Sigmoid colon (tissue), 7 donors: ENCODE results near the gene NOC2L. TPM values are rescaled to one million over a fixed set of nuclear protein-coding genes. Genes with fewer than 3 reads are reported as not detected.

Source experiments
- DNase-seq: peaks from one replicate; pipeline ENCODE4 v3.0.0-alpha.2; 2019
- H3K27ac ChIP-seq, 4 donors: fragments of 200-600 bp; sonication (generic); one replicate each; pipeline ENCODE4 v1.5.1; 2016 to 2019; ENCODE audit warnings: mild to moderate bottlenecking in 1 of 4
- H3K27me3 ChIP-seq, 3 donors: fragments of 200-600 bp; sonication (generic); one replicate each; pipeline ENCODE4 v1.5.1; 2019; ENCODE audit warnings: mild to moderate bottlenecking in 1 of 3
- H3K36me3 ChIP-seq, 4 donors: fragments of 200-600 bp; sonication (generic); one replicate each; pipeline ENCODE4 v1.5.1; 2016 to 2019
- H3K4me1 ChIP-seq, 4 donors: fragments of 200-600 bp; sonication (generic); one replicate each; pipeline ENCODE4 v1.5.1; 2017 to 2019
- H3K4me3 ChIP-seq, 4 donors: fragments of 200-600 bp; sonication (generic); one replicate each; pipeline ENCODE4 v1.5.1; 2017 to 2019; ENCODE audit warnings: mild to moderate bottlenecking in 2 of 4, moderate library complexity in 1 of 4
- H3K9me3 ChIP-seq, 4 donors: fragments of 200-600 bp in 3 of 4; sonication (generic) in 3 of 4; one replicate each; pipeline versions ENCODE4 v1.5.1 to v1.6.1; 2013 to 2019
- EP300 ChIP-seq, 4 donors: sonication (generic); formaldehyde crosslinking; IDR thresholded peaks; one replicate each; pipeline ENCODE4 v1.6.1; 2017; ENCODE audit warnings: antibody characterized with exemption in 4 of 4
- POLR2A ChIP-seq, 2 donors: fragments of 450-650 bp; IDR thresholded peaks; one replicate each; pipeline ENCODE4 v1.6.1; 2016; ENCODE audit warnings: antibody characterized with exemption in 2 of 2, mild to moderate bottlenecking in 2 of 2, moderate library complexity in 2 of 2
- POLR2AphosphoS5 ChIP-seq, 4 donors: sonication (generic); formaldehyde crosslinking; IDR thresholded peaks; one replicate each; pipeline ENCODE4 v1.6.1; 2017; ENCODE audit warnings: antibody characterized with exemption in 4 of 4
- WGBS, 2 donors: extraction: QIAGEN DNeasy Blood & Tissue Kit; methylation state at CpG; one replicate each; pipeline ENCODE4 v1.1.7; 2013; 5-methylcytosine and 5-hydroxymethylcytosine counted together
- intact Hi-C: fragments of 100-400 bp; cut with DNase I; formaldehyde crosslinking; loops from one replicate; pipeline ENCODE4 v1.15.1; 2023
- polyA plus RNA-seq, 3 donors: library from polyadenylated mRNA; stranded (reverse); fragments of 200-250 nt; gene quantifications; one replicate each; pipeline ENCODE4 v1.2.3, GENCODE V29; 2013
- total RNA-seq, 4 donors: library from RNA; depleted of rRNA; stranded (reverse); fragments of >200 nt; gene quantifications; one replicate each; pipeline ENCODE4 v1.1.0, GENCODE V29; 2016
- TF ChIP-seq, protein P1 (sequence below), 4 experiments: fragments of 450-650 bp in 3 of 4; fragments of 200-600 bp in 1 of 4; IDR thresholded peaks; one replicate each; pipeline ENCODE4 v1.5.1; 2016 to 2019; ENCODE audit warnings: antibody characterized with exemption in 4 of 4, mild to moderate bottlenecking in 3 of 4, moderate library complexity in 2 of 4
- donor health status: healthy with polysubstance abuse.
- donor health status: Bipolar disorder and iron deficiency.
- donor health status: healthy.

NOC2L gene
- total and polyA plus RNA-seq, 7 donors = 25.4 to 81.6 (median 27.1) TPM

DNA sequence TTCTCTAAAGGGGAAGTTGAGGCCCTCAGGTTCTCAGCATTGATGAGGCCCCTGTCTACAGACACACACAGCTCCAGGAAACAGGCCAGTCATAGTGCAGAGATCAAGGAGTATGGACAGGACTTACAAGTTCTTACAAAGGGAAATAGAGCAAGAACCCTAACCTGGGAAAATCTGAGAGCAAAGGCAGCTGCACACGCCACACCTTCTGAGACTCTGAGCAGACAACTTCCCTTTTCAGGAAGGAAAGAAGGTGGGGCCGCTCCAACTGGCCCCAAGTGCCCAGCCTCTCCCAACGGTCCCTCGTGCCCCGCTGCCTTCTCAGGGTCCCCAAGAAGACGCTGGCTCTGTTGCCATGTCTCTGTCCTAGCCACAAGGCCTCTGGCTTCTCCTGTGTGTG is 3.6 kb downstream of the NOC2L start:
- H3K4me3 ChIP-seq = no peak overlapping the region
- no peak overlapping the region for H3K27ac ChIP-seq
- DNase-seq = no peak
- TF ChIP-seq POLR2AphosphoS5 (IDR thresholded peaks at IDR 0.05) (no peak), EP300 (IDR thresholded peaks at IDR 0.05) (no peak), POLR2A (IDR thresholded peaks at IDR 0.05) (no peak)
- TF ChIP-seq, protein P1, sequence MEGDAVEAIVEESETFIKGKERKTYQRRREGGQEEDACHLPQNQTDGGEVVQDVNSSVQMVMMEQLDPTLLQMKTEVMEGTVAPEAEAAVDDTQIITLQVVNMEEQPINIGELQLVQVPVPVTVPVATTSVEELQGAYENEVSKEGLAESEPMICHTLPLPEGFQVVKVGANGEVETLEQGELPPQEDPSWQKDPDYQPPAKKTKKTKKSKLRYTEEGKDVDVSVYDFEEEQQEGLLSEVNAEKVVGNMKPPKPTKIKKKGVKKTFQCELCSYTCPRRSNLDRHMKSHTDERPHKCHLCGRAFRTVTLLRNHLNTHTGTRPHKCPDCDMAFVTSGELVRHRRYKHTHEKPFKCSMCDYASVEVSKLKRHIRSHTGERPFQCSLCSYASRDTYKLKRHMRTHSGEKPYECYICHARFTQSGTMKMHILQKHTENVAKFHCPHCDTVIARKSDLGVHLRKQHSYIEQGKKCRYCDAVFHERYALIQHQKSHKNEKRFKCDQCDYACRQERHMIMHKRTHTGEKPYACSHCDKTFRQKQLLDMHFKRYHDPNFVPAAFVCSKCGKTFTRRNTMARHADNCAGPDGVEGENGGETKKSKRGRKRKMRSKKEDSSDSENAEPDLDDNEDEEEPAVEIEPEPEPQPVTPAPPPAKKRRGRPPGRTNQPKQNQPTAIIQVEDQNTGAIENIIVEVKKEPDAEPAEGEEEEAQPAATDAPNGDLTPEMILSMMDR (IDR thresholded peaks at IDR 0.05) = no peak
- intact Hi-C loops = loop anchor here (5.0 kb wide), 1 partner anchor 48 kb away; no protein-coding TSS in a partner anchor
- H3K27me3 ChIP-seq = no peaks in the 10 kb centered on the region
- H3K36me3 ChIP-seq = peaks cover 51 to 66% (median 53%) of the 10 kb centered on the region in 4 donors
- no peaks in the 10 kb centered on the region for H3K9me3 ChIP-seq
- H3K4me1 ChIP-seq = peaks cover 0 to 36% (median 29%) of the 10 kb centered on the region in 4 donors
- 67 to 89% methylated on average over 6 of the region's 6 CpGs for WGBS, 2 donors

DNA sequence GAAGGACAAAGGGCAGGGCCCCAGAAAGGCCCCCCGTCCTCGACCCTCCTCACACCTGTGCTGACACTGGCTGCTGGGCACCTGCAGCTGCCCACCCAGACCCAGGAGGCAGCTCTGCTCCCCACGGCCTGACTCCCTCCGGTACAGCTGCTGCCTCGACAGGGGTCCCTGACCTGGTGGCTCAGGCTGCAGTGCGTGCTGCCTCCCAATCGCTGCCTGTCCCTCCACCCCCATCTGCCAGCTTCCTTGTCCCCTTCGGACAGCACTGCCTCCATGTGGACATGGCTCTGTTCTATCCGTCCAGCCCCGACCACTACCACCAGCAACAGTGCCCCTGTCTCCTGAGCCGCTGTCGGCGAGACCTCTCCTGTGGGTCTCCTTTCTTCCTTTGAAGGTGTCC is 4.1 kb downstream of the NOC2L start:
- intact Hi-C loops = loop anchor here (5.0 kb wide), 1 partner anchor 48 kb away; no protein-coding TSS in a partner anchor
- Histone ChIP-seq H3K4me3 (no peak overlapping the region), H3K9me3 (no peaks in the 10 kb centered on the region), H3K27me3 (no peaks in the 10 kb centered on the region), H3K4me1 (peaks cover 0 to 31% (median 26%) of the 10 kb centered on the region in 4 donors), H3K27ac (no peak overlapping the region), H3K36me3 (peaks cover 55 to 72% (median 56%) of the 10 kb centered on the region in 4 donors)
- DNase-seq = no peak
- 92 to 93% methylated on average over 13 of the region's 13 CpGs for whole genome bisulfite sequencing, 2 donors
- no peak for TF ChIP-seq EP300 (IDR thresholded peaks at IDR 0.05)
- TF ChIP-seq POLR2A (IDR thresholded peaks at IDR 0.05) = no peak
- TF ChIP-seq, protein P1 (IDR thresholded peaks at IDR 0.05) = no peak
- TF ChIP-seq POLR2AphosphoS5 (IDR thresholded peaks at IDR 0.05) = no peak

DNA sequence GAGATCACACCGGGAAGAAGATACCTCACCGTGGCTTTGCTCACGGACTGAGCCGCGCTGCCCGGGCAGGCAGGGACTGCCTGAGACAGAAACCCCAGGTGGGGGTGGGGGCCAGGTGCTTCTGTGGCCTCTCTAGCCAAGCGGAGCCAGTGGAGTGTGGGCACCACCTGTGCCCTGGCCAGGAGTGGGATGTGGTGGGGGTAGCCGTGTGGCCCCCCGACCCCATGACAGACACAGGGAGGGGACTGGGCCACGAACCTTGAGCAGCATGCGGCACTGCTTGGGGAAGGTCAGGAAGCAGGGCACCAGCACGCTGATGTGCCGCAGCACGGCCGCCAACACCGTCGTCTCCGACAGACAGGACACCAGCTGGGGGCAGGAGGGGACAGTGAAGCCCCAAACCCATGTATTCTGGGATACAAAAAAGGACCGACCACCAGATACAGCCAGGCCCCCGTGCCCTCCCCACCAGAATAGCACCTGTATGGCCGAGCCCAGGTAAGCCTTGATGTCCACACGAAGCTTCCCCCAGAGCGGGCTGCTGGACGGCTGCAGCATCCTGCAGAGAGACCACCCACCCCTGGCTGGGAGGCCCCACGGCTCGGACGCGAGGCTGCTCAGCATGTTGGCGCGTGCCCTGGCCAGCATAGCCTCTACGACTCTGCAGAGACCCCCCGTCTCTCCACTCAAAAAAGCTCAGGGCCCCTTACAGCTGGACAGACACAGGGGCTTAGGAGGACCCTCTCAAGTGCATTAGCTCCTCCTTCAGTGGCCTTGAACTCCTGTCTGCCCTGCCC is 5.3 kb downstream of the NOC2L start:
- no peak for DNase-seq
- intact Hi-C loops = no loop called here
- no peak overlapping the region for H3K27ac ChIP-seq
- H3K36me3 ChIP-seq = peaks cover 61 to 84% (median 66%) of the 10 kb centered on the region in 4 donors
- 91 to 92% methylated on average over 32 of the region's 32 CpGs for WGBS, 2 donors
- H3K4me3 ChIP-seq = no peak overlapping the region
- no peak for TF ChIP-seq EP300 (IDR thresholded peaks at IDR 0.05)
- no peak for TF ChIP-seq POLR2A (IDR thresholded peaks at IDR 0.05)
- no peak for TF ChIP-seq POLR2AphosphoS5 (IDR thresholded peaks at IDR 0.05)
- TF ChIP-seq, protein P1 (IDR thresholded peaks at IDR 0.05) = no peak
- peaks cover 0 to 23% (median 19%) of the 10 kb centered on the region in 4 donors for H3K4me1 ChIP-seq
- H3K27me3 ChIP-seq = no peaks in the 10 kb centered on the region
- no peaks in the 10 kb centered on the region for H3K9me3 ChIP-seq

DNA sequence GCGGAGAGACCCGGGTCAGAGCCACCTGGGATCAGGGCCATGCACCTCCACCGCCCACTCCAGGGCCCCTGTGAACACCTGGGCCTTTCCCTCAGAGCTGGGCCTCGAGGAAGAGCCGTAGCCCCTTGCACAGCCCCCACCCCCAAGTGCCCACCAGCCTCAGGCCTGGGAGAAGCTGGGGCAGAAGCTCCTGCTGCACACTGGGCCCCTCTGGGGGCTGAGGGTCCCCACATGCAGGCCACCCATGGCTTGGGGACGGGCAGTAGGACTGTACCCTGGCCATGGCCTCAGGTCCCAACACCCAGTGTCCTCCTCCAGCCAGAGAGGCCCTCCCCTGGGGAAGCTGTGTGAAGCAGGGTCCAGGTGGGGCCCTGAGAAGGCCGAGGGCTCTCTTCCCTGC is 6.5 kb downstream of the NOC2L start:
- peaks cover 0 to 11% (median 9%) of the 10 kb centered on the region in 4 donors for H3K4me1 ChIP-seq

More for the DNA sequence above, 6.5 kb downstream of the NOC2L start:
- no peaks in the 10 kb centered on the region for H3K9me3 ChIP-seq
- DNase-seq = no peak
- intact Hi-C loops = no loop called here
- peaks cover 67 to 95% (median 72%) of the 10 kb centered on the region in 4 donors for H3K36me3 ChIP-seq
- no peak for TF ChIP-seq POLR2AphosphoS5 (IDR thresholded peaks at IDR 0.05)
- TF ChIP-seq, protein P1 (IDR thresholded peaks at IDR 0.05) = no peak
- TF ChIP-seq EP300 (IDR thresholded peaks at IDR 0.05) = no peak
- no peak for TF ChIP-seq POLR2A (IDR thresholded peaks at IDR 0.05)
- H3K4me3 ChIP-seq = no peak overlapping the region
- no peak overlapping the region for H3K27ac ChIP-seq
- WGBS, 2 donors = 86 to 89% methylated on average over 7 of the region's 7 CpGs
- no peaks in the 10 kb centered on the region for H3K27me3 ChIP-seq
